ENCODE measurements around the gene JAKMIP2.
"Not testable (repeated sequence)": the region's sequence is repeated elsewhere in the genome, so short reads cannot be mapped to it uniquely, and the experiment has no call there.

The JAKMIP2 gene

GRCh38 chr5:147648597-147648996 lies 133.9 kb downstream of the JAKMIP2 start:
- DNase-seq (ENCODE audit: low spot score) = no peak

- DNase-seq (ENCODE audit: low spot score) = no peak
Measured at GRCh38 chr5:147645197-147645596, 137.3 kb downstream of the JAKMIP2 start.

- no peak for DNase-seq (ENCODE audit: low spot score)
Measured at GRCh38 chr5:147644460-147644859, 138.1 kb downstream of the JAKMIP2 start.

- DNase-seq (ENCODE audit: low spot score) = no peak
Measured at GRCh38 chr5:147643142-147643541, 139.4 kb downstream of the JAKMIP2 start.

- no peak for DNase-seq (ENCODE audit: low spot score)
Measured at GRCh38 chr5:147642666-147643065, 139.9 kb downstream of the JAKMIP2 start.

GRCh38 chr5:147639321-147639720 lies 143.2 kb downstream of the JAKMIP2 start:
- no peak for DNase-seq (ENCODE audit: low spot score)

GRCh38 chr5:147636729-147636984 lies 145.9 kb downstream of the JAKMIP2 start:
- no peak for DNase-seq (ENCODE audit: low spot score)

GRCh38 chr5:147635882-147636728 lies 146.4 kb downstream of the JAKMIP2 start:
- DNase-seq (ENCODE audit: low spot score) = no peak

GRCh38 chr5:147635439-147635838 lies 147.1 kb downstream of the JAKMIP2 start:
- not testable (repeated sequence) for DNase-seq (ENCODE audit: low spot score)

GRCh38 chr5:147633173-147633572 lies 149.4 kb downstream of the JAKMIP2 start:
- DNase-seq (ENCODE audit: low spot score) = no peak

GRCh38 chr5:147631428-147632003 lies 151.0 kb downstream of the JAKMIP2 start:
- no peak for DNase-seq (ENCODE audit: low spot score)

GRCh38 chr5:147629196-147629595 lies 153.3 kb downstream of the JAKMIP2 start:
- no peak for DNase-seq (ENCODE audit: low spot score)

GRCh38 chr5:147628058-147628895 lies 154.3 kb downstream of the JAKMIP2 start:
- DNase-seq (ENCODE audit: low spot score) = peak; percentile 51

GRCh38 chr5:147626464-147626863 lies 156.1 kb downstream of the JAKMIP2 start:
- no peak for DNase-seq (ENCODE audit: low spot score)

- no peak for DNase-seq (ENCODE audit: low spot score)
Measured at GRCh38 chr5:147621016-147621415, 161.5 kb downstream of the JAKMIP2 start.

GRCh38 chr5:147619281-147619878 lies 163.1 kb downstream of the JAKMIP2 start:
- peak; percentile 27 for DNase-seq (ENCODE audit: low spot score)

- DNase-seq (ENCODE audit: low spot score) = no peak
Measured at GRCh38 chr5:147617711-147618350, 164.7 kb downstream of the JAKMIP2 start.

GRCh38 chr5:147617191-147617606 lies 165.3 kb downstream of the JAKMIP2 start:
- no peak for DNase-seq (ENCODE audit: low spot score)

GRCh38 chr5:147616421-147616820 lies 166.1 kb downstream of the JAKMIP2 start:
- no peak for DNase-seq (ENCODE audit: low spot score)

- DNase-seq (ENCODE audit: low spot score) = no peak
Measured at GRCh38 chr5:147613359-147613758, 169.2 kb downstream of the JAKMIP2 start.

- no peak for DNase-seq (ENCODE audit: low spot score)
Measured at GRCh38 chr5:147611483-147611882, 171.0 kb downstream of the JAKMIP2 start.

- DNase-seq (ENCODE audit: low spot score) = no peak
Measured at GRCh38 chr5:147610798-147611197, 171.7 kb downstream of the JAKMIP2 start.

Measured in COLO829 (cell line).